Kidney (tissue), 14 donors: ENCODE data around the gene LAMC1. TPM values are rescaled to one million over a fixed set of nuclear protein-coding genes. Genes with fewer than 3 reads are reported as not detected.
"Not testable (repeated sequence)": the region's sequence is repeated elsewhere in the genome, so short reads cannot be mapped to it uniquely, and the experiment has no call there.

ENCODE experiments used
- DNase-seq, 5 donors: peaks; one replicate each; pipeline ENCODE4 v3.0.0-alpha.2; 2013 to 2020
- FAIRE-seq: peaks from 2 replicates; lab custom pipeline; 2012; peaks lifted over from hg19 to GRCh38; lab: Jason Lieb, UNC
- H3K27ac ChIP-seq, 2 donors: one replicate each; pipeline ENCODE4 v1.7.0; 2013; ENCODE audit warnings: low read depth in 2 of 2, low read length in 2 of 2, inconsistent platforms in 1 of 2
- H3K27me3 ChIP-seq: one replicate; pipeline ENCODE4 v1.7.1; 2013; ENCODE audit warnings: low read length, inconsistent platforms; ENCODE audit not compliant: control insufficient read depth, insufficient read depth
- H3K36me3 ChIP-seq, 3 donors: one replicate each; pipeline versions ENCODE4 v1.7.0 to v1.7.1; 2013; ENCODE audit warnings: low read length in 3 of 3, control low read depth in 1 of 3, inconsistent platforms in 1 of 3; ENCODE audit not compliant: insufficient read depth in 3 of 3, control insufficient read depth in 2 of 3
- H3K4me1 ChIP-seq, 3 donors: one replicate each; pipeline versions ENCODE4 v1.7.0 to v1.7.1; 2013; ENCODE audit warnings: low read length in 3 of 3, inconsistent platforms in 1 of 3, low read depth in 1 of 3; ENCODE audit not compliant: control insufficient read depth in 2 of 3, insufficient read depth in 2 of 3
- H3K4me3 ChIP-seq, 3 donors: one replicate each; pipeline versions ENCODE4 v1.7.0 to v1.8.1; 2013; ENCODE audit warnings: low read length in 3 of 3, control low read depth in 1 of 3, inconsistent platforms in 1 of 3
- H3K9ac ChIP-seq, 3 donors: one replicate each; pipeline versions ENCODE4 v1.7.0 to v1.7.1; 2013; ENCODE audit warnings: low read length in 3 of 3, control low read depth in 1 of 3, inconsistent platforms in 1 of 3
- H3K9me3 ChIP-seq, 3 donors: one replicate each; pipeline versions ENCODE4 v1.7.0 to v1.7.1; 2013; ENCODE audit warnings: low read length in 3 of 3, control low read depth in 1 of 3, inconsistent platforms in 1 of 3; ENCODE audit not compliant: control insufficient read depth in 2 of 3, insufficient read depth in 1 of 3
- intact Hi-C: fragments of 100-400 bp; cut with DNase I; formaldehyde crosslinking; loops from one replicate; pipeline ENCODE4 v1.11.1; 2022
- polyA plus RNA-seq: library from polyadenylated mRNA; stranded (reverse); fragments of 350-450 nt; fragmentation: Illumina TruSeq; extraction: RNeasy Lipid Tissue Mini Kit (QIAGEN cat#74804); gene quantifications from one replicate; pipeline ENCODE4 v1.2.3, GENCODE V29; 2014; ENCODE audit warnings: low read depth, low replicate concordance; ENCODE audit not compliant: insufficient read depth
- total RNA-seq: library from RNA; stranded (reverse); fragmentation: NEBNext Ultra II Directional; extraction: Animal tissue kit (Norgen Biotek cat#: 25700); gene quantifications from one replicate; pipeline ENCODE4 v1.2.1, GENCODE V29; 2021
- TF ChIP-seq, protein P1 (sequence below): IDR thresholded peaks from 3 replicates; pipeline ENCODE4 v1.5.1; 2012; ENCODE audit warnings: mild to moderate bottlenecking, moderate library complexity, borderline replicate concordance; ENCODE audit not compliant: insufficient read depth; ENCODE audit errors: extremely low read depth
- donor health status: control.
- donor health status: control.
- donor health status: control.
- donor health status: control.
- donor health status: control.
- donor health status: DM: yes; HTN: yes; CAD: no.
- donor health status: Normal renal cell carcinoma (clear cell type).

Gene LAMC1
- total and polyA plus RNA-seq, 2 donors from 2014 or later = 21.1 to 140 TPM

DNA sequence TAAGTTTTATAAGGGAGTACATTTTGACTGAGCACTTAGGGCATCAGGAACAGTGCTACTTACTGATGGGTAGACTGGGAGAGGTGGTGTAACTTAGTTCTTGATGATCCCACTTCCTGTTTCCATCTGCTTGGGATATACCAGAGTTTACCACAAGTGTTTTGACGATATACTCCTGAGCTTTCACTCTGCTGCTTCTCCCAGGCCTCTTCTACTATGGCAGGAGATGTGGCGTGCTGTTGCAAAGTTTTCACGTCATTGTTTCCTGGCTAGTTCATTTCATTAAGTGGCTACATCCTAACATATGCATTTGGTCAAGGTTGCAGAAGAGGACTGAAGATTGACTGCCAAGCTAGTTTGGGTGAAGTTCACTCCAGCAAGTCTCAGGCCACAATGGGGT, 121.5 kb downstream of the LAMC1 start:
- no peak overlapping the region for H3K4me3 ChIP-seq
- no peaks in the 10 kb centered on the region for H3K9me3 ChIP-seq
- TF ChIP-seq, protein P1, sequence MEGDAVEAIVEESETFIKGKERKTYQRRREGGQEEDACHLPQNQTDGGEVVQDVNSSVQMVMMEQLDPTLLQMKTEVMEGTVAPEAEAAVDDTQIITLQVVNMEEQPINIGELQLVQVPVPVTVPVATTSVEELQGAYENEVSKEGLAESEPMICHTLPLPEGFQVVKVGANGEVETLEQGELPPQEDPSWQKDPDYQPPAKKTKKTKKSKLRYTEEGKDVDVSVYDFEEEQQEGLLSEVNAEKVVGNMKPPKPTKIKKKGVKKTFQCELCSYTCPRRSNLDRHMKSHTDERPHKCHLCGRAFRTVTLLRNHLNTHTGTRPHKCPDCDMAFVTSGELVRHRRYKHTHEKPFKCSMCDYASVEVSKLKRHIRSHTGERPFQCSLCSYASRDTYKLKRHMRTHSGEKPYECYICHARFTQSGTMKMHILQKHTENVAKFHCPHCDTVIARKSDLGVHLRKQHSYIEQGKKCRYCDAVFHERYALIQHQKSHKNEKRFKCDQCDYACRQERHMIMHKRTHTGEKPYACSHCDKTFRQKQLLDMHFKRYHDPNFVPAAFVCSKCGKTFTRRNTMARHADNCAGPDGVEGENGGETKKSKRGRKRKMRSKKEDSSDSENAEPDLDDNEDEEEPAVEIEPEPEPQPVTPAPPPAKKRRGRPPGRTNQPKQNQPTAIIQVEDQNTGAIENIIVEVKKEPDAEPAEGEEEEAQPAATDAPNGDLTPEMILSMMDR = no peak
- FAIRE-seq (no peak), DNase-seq (no peak)
- no peak overlapping the region for H3K27ac ChIP-seq
- H3K27me3 ChIP-seq = no peaks in the 10 kb centered on the region
- intact Hi-C loops = no loop called here
- no peaks in the 10 kb centered on the region for H3K4me1 ChIP-seq
- H3K36me3 ChIP-seq = peaks cover 7 to 11% (median 10%) of the 10 kb centered on the region in 3 donors
- H3K9ac ChIP-seq = no peak overlapping the region

DNA sequence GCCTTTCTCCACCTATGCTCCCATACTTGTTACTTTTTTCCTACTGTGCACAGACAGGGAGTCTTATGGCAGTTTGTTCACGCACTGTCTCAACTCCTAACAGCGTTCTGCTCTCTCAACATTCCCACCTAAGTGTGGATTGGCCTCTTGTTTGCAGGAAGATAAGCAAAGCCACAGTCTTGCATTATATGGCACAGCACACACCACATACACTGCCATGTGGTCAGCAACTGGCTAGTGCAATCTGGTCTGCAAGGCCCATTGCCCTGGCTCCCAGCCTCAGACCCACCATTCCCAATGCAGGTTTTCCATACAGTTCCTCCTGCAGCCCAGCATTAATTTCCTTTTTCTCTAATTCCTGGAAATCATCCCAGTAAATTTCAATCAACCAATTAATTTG, 124.5 kb downstream of the LAMC1 start:
- intact Hi-C loops = no loop called here
- Histone ChIP-seq H3K4me3 (no peak overlapping the region), H3K36me3 (peaks cover under 1 to 5% (median 5%) of the 10 kb centered on the region in 3 donors), H3K27me3 (no peaks in the 10 kb centered on the region), H3K9me3 (no peaks in the 10 kb centered on the region), H3K27ac (no peak overlapping the region), H3K9ac (no peak overlapping the region), H3K4me1 (no peaks in the 10 kb centered on the region)
- no peak for FAIRE-seq
- TF ChIP-seq, protein P1 = no peak
- DNase-seq = no peak

DNA sequence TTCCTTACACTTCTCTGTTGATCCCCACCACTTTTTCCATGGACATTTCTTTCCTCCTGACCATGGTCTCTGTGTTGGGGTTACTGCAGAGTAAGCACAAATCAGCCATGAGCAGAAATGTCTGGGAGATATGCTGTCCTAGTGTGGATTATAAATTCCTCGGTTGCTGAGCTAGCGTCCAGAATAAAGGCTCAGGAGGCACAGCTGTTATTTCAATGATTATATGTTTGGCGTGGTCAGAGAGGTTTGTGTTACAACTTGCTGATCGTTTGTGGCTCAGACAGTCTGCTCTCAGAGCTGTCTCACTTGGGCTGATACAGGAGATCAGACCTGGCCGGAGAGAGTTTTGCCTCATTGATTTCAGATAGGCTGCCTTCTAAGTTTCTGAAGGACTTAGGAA, 125.4 kb downstream of the LAMC1 start:
- Histone ChIP-seq H3K9me3 (no peaks in the 10 kb centered on the region), H3K4me3 (no peak overlapping the region), H3K27me3 (no peaks in the 10 kb centered on the region), H3K9ac (no peak overlapping the region), H3K4me1 (no peaks in the 10 kb centered on the region), H3K36me3 (peaks cover 0 to 4% (median 2%) of the 10 kb centered on the region in 3 donors), H3K27ac (no peak overlapping the region)
- DNase-seq (no peak), FAIRE-seq (no peak)
- intact Hi-C loops = no loop called here
- TF ChIP-seq, protein P1 = no peak

DNA sequence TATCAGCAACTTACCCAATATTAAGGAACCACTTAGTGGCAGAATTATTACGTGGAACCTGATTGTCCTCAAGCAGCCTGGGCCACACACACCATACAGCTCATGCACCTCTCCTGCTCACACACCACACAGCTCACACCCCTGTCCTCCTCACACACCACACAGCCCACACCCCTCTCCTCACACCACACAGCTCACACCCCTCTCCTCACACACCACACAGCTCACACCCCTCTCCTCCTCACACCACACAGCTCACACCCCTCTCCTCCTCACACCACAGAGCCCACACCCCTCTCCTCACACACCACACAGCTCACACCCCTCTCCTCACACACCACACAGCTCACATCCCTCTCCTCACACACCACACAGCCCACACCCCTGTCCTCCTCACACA, 126.1 kb downstream of the LAMC1 start:
- H3K27ac ChIP-seq = no peak overlapping the region

DNA sequence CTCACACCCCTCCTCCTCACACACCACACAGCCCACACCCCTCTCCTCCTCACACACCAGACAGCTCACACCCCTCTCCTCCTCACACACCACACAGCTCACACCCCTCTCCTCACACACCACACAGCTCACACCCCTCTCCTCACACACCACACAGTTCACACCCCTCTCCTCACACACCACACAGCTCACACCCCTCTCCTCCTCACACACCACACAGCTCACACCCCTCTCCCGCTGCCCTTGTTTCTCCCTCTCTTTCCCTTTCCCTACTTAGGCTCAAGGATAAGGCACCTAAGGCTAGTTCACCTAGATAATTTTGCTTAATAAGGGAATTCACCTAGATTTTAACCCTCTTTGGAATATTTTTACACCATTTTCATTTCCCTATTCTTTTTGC, 126.8 kb downstream of the LAMC1 start:
- H3K27ac ChIP-seq, FAIRE-seq, H3K9me3 ChIP-seq, H3K4me1 ChIP-seq, H3K4me3 ChIP-seq, H3K36me3 ChIP-seq, intact Hi-C loops, H3K9ac ChIP-seq, H3K27me3 ChIP-seq, DNase-seq: not testable (repeated sequence)

More for the DNA sequence above, 126.1 kb downstream of the LAMC1 start:
- intact Hi-C loops = no loop called here
- no peaks in the 10 kb centered on the region for H3K27me3 ChIP-seq
- no peaks in the 10 kb centered on the region for H3K4me1 ChIP-seq
- TF ChIP-seq, protein P1 = no peak
- H3K9ac ChIP-seq = no peak overlapping the region
- peaks cover 0 to 3% (median 2%) of the 10 kb centered on the region in 3 donors for H3K36me3 ChIP-seq
- no peak overlapping the region for H3K4me3 ChIP-seq
- H3K9me3 ChIP-seq = no peaks in the 10 kb centered on the region
- FAIRE-seq (no peak), DNase-seq (no peak)
